NCI-H1092 treated with DMSO at 0.1 percent for 48 hours (cell line): ENCODE data around the gene MEX3B.
"Not testable (repeated sequence)": the region's sequence is repeated elsewhere in the genome, so short reads cannot be mapped to it uniquely, and the experiment has no call there.

Experiments
- DNase-seq: peaks from one replicate; lab custom pipeline; 2025; lab: John Stamatoyannopoulos, UW

MEX3B gene

DNA sequence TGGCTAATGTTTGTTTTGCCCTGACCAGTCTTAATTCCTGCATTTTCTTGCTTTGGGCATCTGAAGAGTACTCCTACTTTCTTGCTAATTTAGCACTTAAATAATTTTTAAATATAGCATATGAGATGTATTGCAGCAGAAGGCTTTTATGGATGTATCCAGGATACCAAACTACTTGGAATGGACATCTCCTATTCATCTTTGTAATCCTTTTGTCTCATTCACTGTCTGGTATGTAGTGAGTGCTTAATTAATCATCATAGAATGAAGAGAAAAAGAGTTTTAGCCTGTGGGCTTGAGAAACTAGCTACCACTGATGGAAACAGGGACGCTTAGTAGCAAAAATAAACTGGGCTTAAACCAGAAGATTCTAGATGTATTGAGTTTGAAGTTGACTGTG, 40.6 kb downstream of the MEX3B start:
- DNase-seq = no peak

DNA sequence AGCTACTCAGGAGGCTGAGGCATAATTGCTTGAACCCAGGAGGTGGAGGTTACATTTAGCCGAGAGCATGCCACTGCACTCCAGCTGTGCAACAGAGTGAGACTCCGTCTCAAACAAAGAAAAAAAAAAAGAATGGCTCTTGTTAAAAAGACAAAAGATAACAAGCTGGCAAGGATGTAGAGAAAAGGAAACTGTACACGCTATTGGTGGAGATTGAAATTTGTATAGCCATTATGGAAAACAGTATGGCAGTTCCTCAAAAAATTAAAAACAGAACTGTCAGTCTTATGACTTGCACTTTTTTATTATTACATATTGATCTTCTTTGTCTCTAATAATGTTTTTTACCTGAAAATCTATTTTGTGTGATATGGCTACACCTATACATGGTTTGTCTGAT, 41.9 kb downstream of the MEX3B start:
- no peak for DNase-seq

DNA sequence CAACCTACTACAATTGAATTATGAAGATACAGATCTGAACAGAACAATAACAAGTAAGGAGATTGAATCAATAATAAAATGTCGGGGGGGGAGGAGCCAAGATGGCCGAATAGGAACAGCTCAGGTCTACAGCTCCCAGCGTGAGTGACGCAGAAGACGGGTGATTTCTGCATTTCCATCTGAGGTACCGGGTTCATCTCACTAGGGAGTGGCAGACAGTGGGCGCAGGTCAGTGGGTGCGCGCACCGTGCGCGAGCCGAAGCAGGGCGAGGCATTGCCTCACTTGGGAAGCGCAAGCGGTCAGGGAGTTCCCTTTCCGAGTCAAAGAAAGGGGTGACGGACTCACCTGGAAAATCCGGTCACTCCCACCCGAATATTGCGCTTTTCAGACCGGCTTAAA, 50.7 kb downstream of the MEX3B start:
- not testable (repeated sequence) for DNase-seq

DNA sequence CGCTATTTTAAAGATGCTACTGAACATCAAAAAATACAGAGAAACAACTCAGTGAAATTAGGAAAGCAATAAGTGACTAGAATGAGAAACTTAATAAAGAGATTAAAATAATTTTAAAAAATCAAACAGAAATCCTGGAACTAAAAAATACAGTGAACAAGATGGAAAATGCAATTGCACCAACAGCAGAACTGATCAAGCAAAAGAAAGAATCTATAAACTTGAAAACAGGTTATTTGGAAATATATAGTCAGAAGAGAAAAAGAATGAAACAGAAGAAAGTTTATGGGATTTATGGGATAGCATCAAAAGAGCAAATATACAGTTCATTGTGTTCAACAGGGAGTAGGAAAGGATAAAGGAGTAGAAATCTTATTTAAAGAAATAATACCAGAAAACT, 53.3 kb downstream of the MEX3B start:
- no peak for DNase-seq
